Fibroblast of skin of scalp (primary cell): ENCODE measurements around the gene RTL1. TPM values are rescaled to one million over a fixed set of nuclear protein-coding genes. Genes with fewer than 3 reads are reported as not detected.
A peak's percentile ranks its signal among the peaks of the same experiment; 100 is the strongest.

Experiments
- DNase-seq: peaks from one replicate; pipeline ENCODE4 v3.0.0-alpha.2; 2013
- polyA plus RNA-seq, 2 experiments: library from polyadenylated mRNA; unstranded; fragments of 120-200 nt; gene quantifications; one replicate each; pipeline ENCODE4 v1.2.1, GENCODE V29; 2013; ENCODE audit not compliant: insufficient read length in 2 of 2

RTL1 gene
- 0.29 TPM for polyA plus RNA-seq (2013, experiment 1 of 2; ENCODE audit: insufficient read length)
- 1.5 TPM for polyA plus RNA-seq (2013, experiment 2 of 2; ENCODE audit: insufficient read length)

- no peak for DNase-seq
These were observed at the start of gene RTL1 for GRCh38 chr14:100903672-100904185. Gene RTL1 (minus strand): TSS chr14:100903722. CDS start chr14:100884788, 18,934 bp downstream.

DNA sequence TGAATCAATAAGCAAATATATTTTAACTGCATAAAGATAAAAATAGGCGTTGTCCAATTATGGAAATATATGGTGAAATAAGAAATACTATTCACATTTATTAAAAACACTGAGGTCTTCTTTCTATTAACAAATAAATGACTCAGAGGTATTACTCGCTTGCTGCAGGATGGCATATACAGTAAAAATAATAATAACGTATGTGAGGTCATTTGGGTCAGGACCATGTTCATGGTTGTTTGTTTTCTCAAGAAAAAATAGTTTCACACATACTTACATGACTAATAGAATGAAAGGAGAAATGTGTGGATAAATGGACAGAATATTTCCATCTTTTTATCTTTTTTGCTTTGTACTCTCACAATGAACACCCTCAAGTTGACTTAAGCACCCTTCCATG lies 46.5 kb upstream of the RTL1 start:
- peak; percentile 18 for DNase-seq

- DNase-seq, result no peak
These were observed 40.5 kb upstream of the RTL1 start for GRCh38 chr14:100944052-100944451.

GRCh38 chr14:100930270-100930669 lies 26.7 kb upstream of the RTL1 start:
- no peak for DNase-seq

GRCh38 chr14:100915560-100915959 lies 12.0 kb upstream of the RTL1 start:
- no peak for DNase-seq

- DNase-seq, result no peak
These were observed 11.1 kb upstream of the RTL1 start for GRCh38 chr14:100914597-100915021.

- DNase-seq, result no peak
These were observed 8.3 kb upstream of the RTL1 start for GRCh38 chr14:100911665-100912316.

- DNase-seq, result no peak
These were observed 7.6 kb upstream of the RTL1 start for GRCh38 chr14:100910888-100911664.

- no peak for DNase-seq
These were observed 5.9 kb upstream of the RTL1 start for GRCh38 chr14:100909439-100909838.

- DNase-seq, result no peak
These were observed 3.7 kb upstream of the RTL1 start for GRCh38 chr14:100907240-100907639.

GRCh38 chr14:100906420-100906819 lies 2.9 kb upstream of the RTL1 start:
- DNase-seq, result no peak

GRCh38 chr14:100905166-100905565 lies 1.6 kb upstream of the RTL1 start:
- no peak for DNase-seq

DNA sequence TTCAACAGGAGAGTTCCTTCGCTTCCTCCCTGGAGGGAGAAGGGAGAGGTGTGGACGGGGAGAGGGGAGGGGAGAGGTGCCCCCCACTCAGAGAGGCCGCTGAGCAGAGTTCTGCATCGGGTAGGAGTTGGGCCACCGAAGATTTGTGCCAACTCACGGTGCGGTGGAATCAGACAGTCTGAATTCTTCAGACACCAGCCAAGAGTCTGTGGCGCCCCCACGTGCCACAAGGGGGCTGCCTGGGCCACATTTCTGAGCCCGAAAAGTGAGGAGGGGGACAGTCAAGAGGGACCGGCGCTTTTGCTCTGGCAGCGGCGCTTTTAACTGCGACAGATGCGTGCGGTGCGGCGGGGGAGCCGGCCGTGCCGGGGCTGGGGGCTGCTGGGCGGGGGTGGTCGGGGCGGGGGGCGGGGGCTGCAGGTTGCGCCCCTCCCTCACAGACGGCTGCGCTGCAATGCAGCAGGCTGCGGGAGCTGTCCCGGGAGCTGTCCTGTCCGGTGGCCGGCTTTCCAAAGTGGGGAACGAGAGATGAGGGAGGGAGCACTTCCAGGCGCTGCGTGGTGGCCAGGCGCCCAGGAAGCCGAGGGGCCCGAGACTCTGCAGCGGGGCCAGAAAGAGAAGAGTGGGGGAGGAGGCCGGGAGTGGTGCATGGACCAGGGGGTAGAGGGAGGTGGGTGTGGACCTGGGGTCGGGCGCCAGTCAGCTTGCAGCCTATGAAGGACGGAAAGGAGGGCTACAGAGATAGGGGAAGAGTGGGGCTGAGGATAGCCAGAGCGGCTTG lies 975 bp upstream of the RTL1 start:
- peak; percentile 11 for DNase-seq

- no peak for DNase-seq
These were observed 421 bp downstream of the RTL1 start for GRCh38 chr14:100903134-100903468.

DNA sequence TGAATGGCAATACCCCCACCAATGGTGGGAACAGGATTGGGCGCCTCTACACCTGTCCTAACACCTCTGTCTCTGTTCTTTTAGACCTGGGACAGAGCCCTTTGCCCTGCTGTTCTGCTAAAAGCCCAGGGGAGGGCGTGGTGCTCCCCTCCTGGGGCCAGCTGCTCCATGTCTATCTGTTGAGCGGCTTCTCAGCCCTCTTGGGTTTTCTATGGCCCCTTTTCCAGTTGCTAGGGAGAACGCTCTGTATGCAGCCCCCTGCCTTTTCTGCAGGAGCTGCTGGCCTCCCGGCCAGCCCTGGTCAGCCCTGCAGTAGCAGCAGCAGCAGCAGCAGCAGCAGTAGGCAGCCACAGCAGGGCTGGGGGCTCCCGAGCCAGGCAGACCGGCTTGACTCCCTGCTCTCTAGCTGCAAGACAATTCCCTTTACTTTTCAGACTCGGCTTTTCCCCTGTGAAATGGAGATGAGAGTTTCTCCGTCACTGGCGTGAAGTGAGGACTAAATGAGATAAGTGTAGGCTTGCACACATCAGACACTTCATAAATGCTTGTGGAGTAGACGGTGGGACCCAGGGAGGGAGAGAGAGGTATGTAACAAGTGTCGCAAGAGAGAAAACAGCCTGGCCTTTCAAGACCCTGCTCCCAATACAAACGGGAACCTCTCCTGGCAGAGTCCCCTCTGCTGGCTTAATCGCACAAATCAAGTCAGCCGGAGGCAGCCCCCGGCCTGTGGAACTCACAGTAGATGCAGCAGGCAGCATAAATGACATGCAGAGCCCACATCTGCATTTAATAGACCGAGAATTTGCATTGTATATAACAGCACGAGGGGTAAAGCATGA lies 1.0 kb downstream of the RTL1 start:
- no peak for DNase-seq

- no peak for DNase-seq
These were observed 1.9 kb downstream of the RTL1 start for GRCh38 chr14:100901391-100902183.

DNA sequence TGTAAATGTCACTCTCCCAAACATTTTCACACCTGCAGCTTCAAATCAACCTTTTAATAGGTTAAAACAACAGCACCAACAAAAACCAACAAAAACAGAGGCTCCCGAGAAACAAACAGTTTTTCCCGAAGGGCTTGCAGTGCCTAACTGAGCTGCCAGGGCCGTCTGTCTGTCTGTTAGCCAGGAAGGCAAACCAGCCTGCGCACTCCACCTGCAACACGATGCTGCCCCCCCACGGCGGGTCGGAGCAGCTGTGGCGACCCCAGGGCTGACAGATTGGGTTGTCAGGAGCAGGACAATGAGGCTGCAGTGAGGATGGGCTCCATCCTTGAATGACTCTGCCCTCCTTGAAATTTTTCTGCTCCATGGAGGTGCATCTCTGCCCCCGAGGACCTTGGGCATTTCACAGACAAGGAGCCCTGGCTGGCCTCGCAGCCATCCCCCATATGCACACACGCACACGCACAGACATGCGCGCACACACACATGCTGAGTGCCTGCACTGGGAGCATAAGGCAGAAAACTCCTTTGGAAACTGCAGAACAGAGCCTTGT lies 2.6 kb downstream of the RTL1 start:
- peak; percentile 18 for DNase-seq

GRCh38 chr14:100899884-100900771 lies 3.4 kb downstream of the RTL1 start:
- DNase-seq, result no peak

- DNase-seq, result peak; percentile 10
These were observed 4.3 kb downstream of the RTL1 start for GRCh38 chr14:100898935-100899883.
